OCI-LY1 (cell line): ENCODE data around the gene S100A12.
"Not testable (repeated sequence)": the region's sequence is repeated elsewhere in the genome, so short reads cannot be mapped to it uniquely, and the experiment has no call there.

Experiments
- H2AFZ ChIP-seq: fragments of 200-600 bp; sonication (generic), shearing (Covaris generic); 2 replicates; pipeline ENCODE4 v1.6.0; 2014; ENCODE audit warnings: antibody characterized with exemption, mild to moderate bottlenecking, low read length
- H3F3A ChIP-seq: fragments of 200-600 bp; sonication (generic), shearing (Covaris generic); 2 replicates; pipeline ENCODE4 v1.6.0; 2014; ENCODE audit warnings: mild to moderate bottlenecking, antibody characterized with exemption, low read length, moderate library complexity; ENCODE audit not compliant: insufficient read depth
- H3K27ac ChIP-seq: fragments of 200-600 bp; sonication (generic); 2 replicates; pipeline ENCODE4 v1.5.1; 2014; ENCODE audit warnings: low read length, mixed run types, mild to moderate bottlenecking, low read depth; ENCODE audit not compliant: poor library complexity, severe bottlenecking
- H3K27me3 ChIP-seq: fragments of 200-600 bp; sonication (generic); 2 replicates; pipeline ENCODE4 v1.6.0; 2014; ENCODE audit warnings: antibody characterized with exemption, mild to moderate bottlenecking, low read length, moderate library complexity; ENCODE audit not compliant: insufficient read depth
- H3K36me3 ChIP-seq: fragments of 200-600 bp; sonication (generic); 2 replicates; pipeline ENCODE4 v1.6.1; 2014; ENCODE audit warnings: mild to moderate bottlenecking, antibody characterized with exemption, low read length, moderate library complexity, mixed read lengths; ENCODE audit not compliant: insufficient read depth
- H3K4me1 ChIP-seq: fragments of 200-600 bp; sonication (generic); 2 replicates; pipeline ENCODE4 v1.5.1; 2014; ENCODE audit warnings: mild to moderate bottlenecking, low read length, moderate library complexity; ENCODE audit not compliant: insufficient read depth, severe bottlenecking
- H3K4me2 ChIP-seq: fragments of 200-600 bp; sonication (generic), shearing (Covaris generic); 2 replicates; pipeline ENCODE4 v1.6.1; 2014; ENCODE audit warnings: low read length
- H3K4me3 ChIP-seq: fragments of 200-600 bp; sonication (generic); 2 replicates; pipeline ENCODE4 v1.5.1; 2014; ENCODE audit warnings: low read length, low read depth, mild to moderate bottlenecking, mixed read lengths; ENCODE audit not compliant: poor library complexity, severe bottlenecking
- H3K79me2 ChIP-seq: fragments of 200-600 bp; shearing (Covaris generic); 2 replicates; pipeline ENCODE4 v1.6.1; 2016; ENCODE audit warnings: mixed run types, low read length, mixed read lengths; ENCODE audit not compliant: insufficient read depth
- H3K9ac ChIP-seq: fragments of 200-600 bp; sonication (generic), shearing (Covaris generic); 2 replicates; pipeline ENCODE4 v1.6.1; 2014; ENCODE audit warnings: mild to moderate bottlenecking, low read length, mixed read lengths
- H3K9me2 ChIP-seq: fragments of 200-600 bp; sonication (generic), shearing (Covaris generic); 2 replicates; pipeline ENCODE4 v1.6.1; 2014; ENCODE audit warnings: low read depth, mild to moderate bottlenecking, low read length, mixed read lengths
- H3K9me3 ChIP-seq: fragments of 200-600 bp; shearing (Covaris generic); 2 replicates; pipeline ENCODE4 v1.6.1; 2014; ENCODE audit warnings: low read length, mixed read lengths
- H4K20me1 ChIP-seq: fragments of 200-600 bp; sonication (generic), shearing (Covaris generic); 2 replicates; pipeline ENCODE4 v1.6.0; 2016; ENCODE audit warnings: mild to moderate bottlenecking, low read length; ENCODE audit not compliant: insufficient read depth
- CTCF ChIP-seq: fragments of 200-600 bp; sonication (generic), shearing (Covaris generic); IDR thresholded peaks from 2 replicates; pipeline ENCODE4 v1.5.1; 2017; ENCODE audit warnings: mild to moderate bottlenecking, antibody characterized with exemption, low read length, moderate library complexity, mixed read lengths
- EZH2 ChIP-seq: fragments of 200-600 bp; sonication (generic), shearing (Covaris generic); IDR thresholded peaks from 2 replicates; pipeline ENCODE4 v1.8.0; 2017; ENCODE audit warnings: borderline replicate concordance, mixed run types, mild to moderate bottlenecking, antibody characterized with exemption, low read length, moderate library complexity, mixed read lengths

The S100A12 gene

GRCh38 chr1:153348511-153349362 lies 26.7 kb downstream of the S100A12 start, which contains the start of gene PGLYRP4:
Gene PGLYRP4, minus strand, starts transcription at chr1:153348841. Its CDS starts 909 bp downstream, at chr1:153347932.
- H2AFZ ChIP-seq, result no peak within 1 kb of the TSS
- no peaks in the 10 kb centered on the region for H3K79me2 ChIP-seq
- H4K20me1 ChIP-seq, result no peaks in the 10 kb centered on the region
- H3K27me3 ChIP-seq, result no peaks in the 10 kb centered on the region
- no peaks in the 10 kb centered on the region for H3F3A ChIP-seq
- H3K9me2 ChIP-seq, result no peaks in the 10 kb centered on the region
- no peaks in the 10 kb centered on the region for H3K36me3 ChIP-seq
- no peak within 1 kb of the TSS for H3K4me2 ChIP-seq
- no peaks in the 10 kb centered on the region for H3K9me3 ChIP-seq
- TF ChIP-seq CTCF, result no peak
- no peak within 1 kb of the TSS for H3K9ac ChIP-seq
- H3K4me3 ChIP-seq, result no peak within 1 kb of the TSS
- H3K4me1 ChIP-seq, result no peaks in the 10 kb centered on the region
- no peak within 1 kb of the TSS for H3K27ac ChIP-seq

- H3K79me2 ChIP-seq, result no peaks in the 10 kb centered on the region
- no peaks in the 10 kb centered on the region for H3K9me2 ChIP-seq
- H3K27ac ChIP-seq, result no peak overlapping the region
- H3K4me3 ChIP-seq, result no peak overlapping the region
- no peak overlapping the region for H3K4me2 ChIP-seq
- no peaks in the 10 kb centered on the region for H3K36me3 ChIP-seq
- no peaks in the 10 kb centered on the region for H3K9me3 ChIP-seq
- H3F3A ChIP-seq, result no peaks in the 10 kb centered on the region
- H2AFZ ChIP-seq, result no peak overlapping the region
- no peaks in the 10 kb centered on the region for H4K20me1 ChIP-seq
- H3K27me3 ChIP-seq, result no peaks in the 10 kb centered on the region
- TF ChIP-seq CTCF (no peak), EZH2 (no peak)
- H3K9ac ChIP-seq, result no peak overlapping the region
- H3K4me1 ChIP-seq, result no peaks in the 10 kb centered on the region
These were observed 27.6 kb downstream of the S100A12 start for GRCh38 chr1:153347856-153348255.

- not testable (repeated sequence) for H3K27ac ChIP-seq, H3K9me2 ChIP-seq, H3K4me1 ChIP-seq, H2AFZ ChIP-seq, H4K20me1 ChIP-seq, H3K27me3 ChIP-seq, H3K4me3 ChIP-seq, H3K4me2 ChIP-seq, H3K79me2 ChIP-seq, H3F3A ChIP-seq, H3K9ac ChIP-seq, H3K36me3 ChIP-seq, H3K9me3 ChIP-seq
These were observed 28.4 kb downstream of the S100A12 start for GRCh38 chr1:153347049-153347448.
